ENCODE data around the gene SCART1. TPM values are rescaled to one million over a fixed set of nuclear protein-coding genes. Genes with fewer than 3 reads are reported as not detected.

SCART1 gene
- total RNA-seq, 1 donor from 2014 or later: 2.4 TPM

DNA sequence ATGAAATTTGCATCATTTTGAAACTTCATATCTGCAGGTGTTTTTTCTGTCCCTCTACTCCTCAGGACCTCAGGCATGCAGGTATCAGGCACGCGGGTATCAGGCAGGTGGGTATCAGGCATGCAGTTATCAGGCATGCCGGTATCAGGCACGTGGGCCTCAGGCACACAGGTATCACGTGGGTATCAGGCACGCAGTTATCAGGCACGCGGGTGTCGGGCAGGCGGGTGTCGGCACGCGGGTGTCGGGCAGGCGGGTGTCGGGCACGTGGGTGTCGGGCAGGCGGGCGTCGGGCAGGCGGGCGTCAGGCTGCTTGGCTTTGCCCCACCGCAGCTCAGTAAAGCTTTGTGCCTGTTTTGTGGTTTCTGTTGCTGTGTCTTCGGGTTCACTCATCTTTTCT is 38.0 kb upstream of the SCART1 start:
- Mint-ChIP-seq H3K27me3 (ENCODE audit: low read depth) (no peaks in the 10 kb centered on the region), H3K36me3 (ENCODE audit: low read depth) (peaks cover 35% of the 10 kb centered on the region), H3K27ac (ENCODE audit: unreplicated experiment) (no peak overlapping the region), H3K9me3 (ENCODE audit: low read depth) (peaks cover 20% of the 10 kb centered on the region), H3K4me1 (ENCODE audit: low read depth) (peaks cover 8% of the 10 kb centered on the region), H3K4me3 (ENCODE audit: unreplicated experiment) (no peak overlapping the region)
- TF ChIP-seq, protein P1, sequence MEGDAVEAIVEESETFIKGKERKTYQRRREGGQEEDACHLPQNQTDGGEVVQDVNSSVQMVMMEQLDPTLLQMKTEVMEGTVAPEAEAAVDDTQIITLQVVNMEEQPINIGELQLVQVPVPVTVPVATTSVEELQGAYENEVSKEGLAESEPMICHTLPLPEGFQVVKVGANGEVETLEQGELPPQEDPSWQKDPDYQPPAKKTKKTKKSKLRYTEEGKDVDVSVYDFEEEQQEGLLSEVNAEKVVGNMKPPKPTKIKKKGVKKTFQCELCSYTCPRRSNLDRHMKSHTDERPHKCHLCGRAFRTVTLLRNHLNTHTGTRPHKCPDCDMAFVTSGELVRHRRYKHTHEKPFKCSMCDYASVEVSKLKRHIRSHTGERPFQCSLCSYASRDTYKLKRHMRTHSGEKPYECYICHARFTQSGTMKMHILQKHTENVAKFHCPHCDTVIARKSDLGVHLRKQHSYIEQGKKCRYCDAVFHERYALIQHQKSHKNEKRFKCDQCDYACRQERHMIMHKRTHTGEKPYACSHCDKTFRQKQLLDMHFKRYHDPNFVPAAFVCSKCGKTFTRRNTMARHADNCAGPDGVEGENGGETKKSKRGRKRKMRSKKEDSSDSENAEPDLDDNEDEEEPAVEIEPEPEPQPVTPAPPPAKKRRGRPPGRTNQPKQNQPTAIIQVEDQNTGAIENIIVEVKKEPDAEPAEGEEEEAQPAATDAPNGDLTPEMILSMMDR (IDR thresholded peaks at IDR 0.05): no peak
- no peak for DNase-seq (ENCODE audit: low spot score)

DNA sequence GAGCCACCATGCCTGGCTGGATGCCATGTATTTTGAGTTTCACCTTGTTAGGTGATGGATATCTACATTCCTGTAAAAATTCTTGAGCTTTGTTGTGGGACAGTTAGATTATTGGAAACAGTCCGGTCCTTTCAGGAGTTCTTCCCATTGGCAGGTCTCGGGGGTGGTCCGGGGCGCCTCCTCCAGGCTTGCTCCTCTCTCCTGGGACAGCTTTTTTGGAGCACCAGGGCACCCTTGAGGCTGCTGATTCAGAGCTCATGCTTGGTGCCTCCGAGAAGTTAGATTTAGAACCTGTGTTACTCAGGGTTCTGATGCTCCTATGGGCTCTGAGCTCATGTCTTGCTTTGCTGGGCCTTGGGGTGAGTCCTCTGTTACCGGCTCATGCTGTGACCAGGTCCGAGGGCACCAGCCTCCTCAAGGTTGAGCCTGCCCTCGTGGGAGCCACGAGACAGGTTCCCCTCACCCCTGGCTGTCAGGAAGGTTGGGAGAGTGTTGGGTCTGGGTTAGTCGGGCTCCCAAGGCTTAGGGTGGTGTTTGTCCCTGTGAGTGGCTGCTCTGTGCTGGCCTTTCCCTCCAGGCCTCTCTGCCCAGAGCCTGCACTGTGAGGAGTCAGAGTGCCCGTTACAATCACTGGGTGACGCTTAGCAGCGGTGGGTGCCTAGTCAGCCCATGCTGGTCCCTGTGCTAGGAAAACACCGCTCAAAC is 35.3 kb upstream of the SCART1 start:
- no peak for DNase-seq (ENCODE audit: low spot score)
- H3K4me1 Mint-ChIP-seq (ENCODE audit: low read depth): no peaks in the 10 kb centered on the region
- no peaks in the 10 kb centered on the region for H3K27me3 Mint-ChIP-seq (ENCODE audit: low read depth)
- H3K27ac Mint-ChIP-seq (ENCODE audit: unreplicated experiment): no peak overlapping the region
- H3K9me3 Mint-ChIP-seq (ENCODE audit: low read depth): no peaks in the 10 kb centered on the region
- H3K4me3 Mint-ChIP-seq (ENCODE audit: unreplicated experiment): no peak overlapping the region
- H3K36me3 Mint-ChIP-seq (ENCODE audit: low read depth): peaks cover 14% of the 10 kb centered on the region
- TF ChIP-seq, protein P1 (IDR thresholded peaks at IDR 0.05): no peak

- H3K27ac Mint-ChIP-seq (ENCODE audit: unreplicated experiment): no peak overlapping the region
- H3K27me3 Mint-ChIP-seq (ENCODE audit: low read depth): no peaks in the 10 kb centered on the region
- no peaks in the 10 kb centered on the region for H3K9me3 Mint-ChIP-seq (ENCODE audit: low read depth)
- H3K4me3 Mint-ChIP-seq (ENCODE audit: unreplicated experiment): no peak overlapping the region
- peak; percentile 88 for DNase-seq (ENCODE audit: low spot score)
- H3K4me1 Mint-ChIP-seq (ENCODE audit: low read depth): no peaks in the 10 kb centered on the region
- H3K36me3 Mint-ChIP-seq (ENCODE audit: low read depth): peaks cover 13% of the 10 kb centered on the region
- TF ChIP-seq, protein P1 (IDR thresholded peaks at IDR 0.05): no peak
Measured at GRCh38 chr10:133419211-133419950, 34.4 kb upstream of the SCART1 start.

GRCh38 chr10:133420028-133420427 is 33.7 kb upstream of the SCART1 start:
- H3K9me3 Mint-ChIP-seq (ENCODE audit: low read depth): no peaks in the 10 kb centered on the region
- DNase-seq (ENCODE audit: low spot score): no peak
- TF ChIP-seq, protein P1 (IDR thresholded peaks at IDR 0.05): no peak
- H3K4me3 Mint-ChIP-seq (ENCODE audit: unreplicated experiment): no peak overlapping the region
- no peak overlapping the region for H3K27ac Mint-ChIP-seq (ENCODE audit: unreplicated experiment)
- no peaks in the 10 kb centered on the region for H3K4me1 Mint-ChIP-seq (ENCODE audit: low read depth)
- peaks cover 13% of the 10 kb centered on the region for H3K36me3 Mint-ChIP-seq (ENCODE audit: low read depth)
- H3K27me3 Mint-ChIP-seq (ENCODE audit: low read depth): no peaks in the 10 kb centered on the region

GRCh38 chr10:133420579-133420978 is 33.2 kb upstream of the SCART1 start:
- H3K4me3 Mint-ChIP-seq (ENCODE audit: unreplicated experiment): no peak overlapping the region
- no peak for DNase-seq (ENCODE audit: low spot score)
- no peaks in the 10 kb centered on the region for H3K27me3 Mint-ChIP-seq (ENCODE audit: low read depth)
- TF ChIP-seq, protein P1 (IDR thresholded peaks at IDR 0.05): no peak
- H3K36me3 Mint-ChIP-seq (ENCODE audit: low read depth): peaks cover 8% of the 10 kb centered on the region
- H3K9me3 Mint-ChIP-seq (ENCODE audit: low read depth): no peaks in the 10 kb centered on the region
- H3K4me1 Mint-ChIP-seq (ENCODE audit: low read depth): no peaks in the 10 kb centered on the region
- no peak overlapping the region for H3K27ac Mint-ChIP-seq (ENCODE audit: unreplicated experiment)

Data from chondrocyte (in vitro differentiated cells).